Globus pallidus (tissue), 1 donor: ENCODE measurements around the gene ADAMTS16.

Experiments
- DNase-seq: peaks from one replicate; pipeline ENCODE4 v3.0.0-alpha.2; 2015; ENCODE audit warnings: low spot score

The ADAMTS16 gene

DNA sequence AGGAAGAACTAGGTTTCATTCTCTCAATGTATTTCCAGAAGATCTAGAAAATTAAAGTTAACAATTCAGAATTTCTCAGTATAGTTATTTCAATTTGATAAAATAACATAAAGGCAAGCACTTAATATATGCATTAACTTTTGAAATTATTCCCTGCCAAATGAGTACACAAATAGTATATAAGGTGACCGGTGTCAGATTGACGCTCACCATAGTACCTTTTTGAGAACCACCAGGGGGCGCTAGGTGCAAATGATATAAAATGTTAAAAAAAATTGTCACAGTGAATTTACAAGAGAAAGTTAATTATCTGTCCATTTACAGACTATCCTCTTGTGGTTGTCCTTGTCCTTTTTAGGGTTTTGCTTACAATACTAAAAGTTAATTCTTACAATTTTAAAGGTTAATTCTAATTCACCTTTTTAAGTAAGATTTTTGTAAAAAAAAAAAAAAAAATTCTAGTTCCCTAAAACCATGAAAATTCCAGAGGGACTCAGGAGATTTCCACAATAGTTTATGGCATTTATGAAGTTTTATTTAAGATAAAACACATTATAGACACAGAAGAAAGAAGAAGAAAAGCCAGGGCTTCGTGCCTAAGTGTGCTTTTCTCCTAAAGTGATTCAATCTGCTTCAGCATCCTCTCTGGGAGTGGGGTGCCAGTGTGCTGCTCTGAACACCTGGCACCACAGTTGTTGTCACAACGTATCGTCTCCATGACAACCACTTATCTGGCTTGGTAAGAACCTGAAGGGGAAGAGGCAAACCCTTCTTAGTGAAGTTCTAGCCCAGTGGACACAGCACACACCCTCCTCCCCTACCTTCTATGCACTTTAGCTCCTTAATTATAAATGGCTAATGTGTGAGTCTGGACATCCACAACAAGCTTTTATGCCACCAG lies 1.7 kb downstream of the ADAMTS16 start:
- peak; percentile 52 for DNase-seq

DNA sequence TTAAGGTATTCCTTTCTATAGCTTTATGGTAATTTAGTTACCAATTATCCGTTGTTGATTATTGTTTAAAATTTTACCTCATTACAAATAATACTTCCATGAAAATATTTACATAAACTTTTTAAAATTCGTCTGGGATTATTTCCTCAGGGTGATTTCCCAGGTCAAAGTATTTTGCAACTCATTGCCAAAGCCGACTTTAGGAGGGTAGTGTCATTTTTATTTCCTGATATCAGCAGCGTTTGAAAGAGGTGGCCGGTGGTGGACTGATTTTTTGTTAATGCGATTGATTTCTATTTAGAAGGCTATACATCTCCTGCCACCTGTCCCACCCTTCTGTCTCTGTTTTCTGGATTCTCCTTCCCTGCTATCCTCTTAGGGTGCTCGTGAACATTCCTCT lies 4.3 kb downstream of the ADAMTS16 start:
- DNase-seq = no peak

DNA sequence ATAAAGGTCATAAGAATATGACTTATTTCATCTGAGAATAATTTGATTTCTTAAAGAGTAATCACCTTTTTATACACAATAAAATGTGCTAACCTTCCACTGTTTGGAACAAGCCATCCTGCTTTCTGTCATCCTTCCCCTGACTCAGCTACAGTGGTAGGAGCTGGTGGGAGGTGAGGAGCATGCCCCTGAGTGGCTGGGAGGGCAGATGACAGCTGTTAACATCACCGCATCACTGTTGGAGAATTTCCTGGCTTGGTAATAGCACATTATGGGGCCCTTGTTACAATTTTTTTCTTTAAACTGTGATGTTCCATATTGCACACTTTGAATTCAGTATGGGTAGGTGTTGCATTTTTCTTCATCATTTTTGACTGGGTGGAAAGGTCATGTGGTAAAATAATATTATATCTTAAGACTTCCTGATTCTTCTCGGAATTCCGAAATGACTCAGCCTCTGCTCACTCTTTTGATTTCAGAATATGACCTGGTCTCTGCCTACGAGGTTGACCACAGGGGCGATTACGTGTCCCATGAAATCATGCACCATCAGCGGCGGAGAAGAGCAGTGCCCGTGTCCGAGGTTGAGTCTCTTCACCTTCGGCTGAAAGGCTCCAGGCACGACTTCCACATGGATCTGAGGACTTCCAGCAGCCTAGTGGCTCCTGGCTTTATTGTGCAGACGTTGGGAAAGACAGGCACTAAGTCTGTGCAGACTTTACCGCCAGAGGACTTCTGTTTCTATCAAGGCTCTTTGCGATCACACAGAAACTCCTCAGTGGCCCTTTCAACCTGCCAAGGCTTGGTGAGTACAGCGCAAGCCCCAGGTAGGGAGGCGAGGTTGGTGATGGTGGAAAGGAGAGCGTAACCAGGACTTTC lies 5.8 kb downstream of the ADAMTS16 start:
- DNase-seq = no peak

DNA sequence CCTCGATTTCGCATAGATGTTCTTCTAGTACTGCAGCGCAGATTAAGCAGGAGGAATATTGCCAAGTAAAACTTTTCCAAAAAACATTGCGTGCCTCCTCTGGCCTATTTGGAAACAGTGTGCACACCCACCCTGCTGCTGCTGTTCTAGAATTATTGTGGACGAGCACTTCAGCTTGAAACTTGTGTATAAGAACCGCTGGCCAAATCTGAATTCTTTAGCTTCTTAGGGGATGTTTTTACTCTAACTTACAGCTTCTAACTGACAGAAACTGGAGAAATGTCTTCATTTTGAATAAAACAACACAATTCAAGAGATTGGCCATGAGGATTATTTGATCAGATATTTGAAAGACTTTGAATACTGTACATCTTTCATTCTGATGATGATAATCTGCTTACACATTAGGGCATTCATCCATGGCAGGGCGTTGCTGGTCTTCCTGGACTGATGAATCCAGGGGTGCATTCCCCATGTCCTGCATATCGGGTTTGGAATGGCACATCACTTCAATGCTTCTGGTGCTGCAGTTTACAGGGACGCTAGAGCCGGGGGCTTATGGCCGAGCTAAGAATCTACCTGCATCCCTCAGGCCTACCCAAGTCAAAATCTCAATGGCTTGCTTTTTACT lies 6.5 kb downstream of the ADAMTS16 start:
- no peak for DNase-seq

DNA sequence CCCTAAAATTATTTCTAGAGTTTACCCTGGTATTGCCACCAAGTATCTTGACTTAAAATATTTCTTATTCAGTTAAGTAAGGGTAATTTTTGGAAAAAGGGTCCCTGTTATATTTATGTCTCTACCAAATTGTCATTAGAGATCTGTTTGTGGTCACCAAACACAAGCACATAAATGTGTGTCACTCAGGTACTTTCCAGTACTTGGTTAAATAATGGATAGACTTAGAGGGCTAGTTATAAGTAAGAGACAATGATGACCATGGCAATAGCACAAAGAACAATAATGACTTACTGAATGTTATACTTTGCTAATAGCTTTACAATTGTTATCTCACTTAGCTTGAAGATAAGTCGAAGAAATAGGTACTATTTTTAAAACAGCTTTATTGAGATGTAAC lies 9.0 kb downstream of the ADAMTS16 start:
- no peak for DNase-seq

DNA sequence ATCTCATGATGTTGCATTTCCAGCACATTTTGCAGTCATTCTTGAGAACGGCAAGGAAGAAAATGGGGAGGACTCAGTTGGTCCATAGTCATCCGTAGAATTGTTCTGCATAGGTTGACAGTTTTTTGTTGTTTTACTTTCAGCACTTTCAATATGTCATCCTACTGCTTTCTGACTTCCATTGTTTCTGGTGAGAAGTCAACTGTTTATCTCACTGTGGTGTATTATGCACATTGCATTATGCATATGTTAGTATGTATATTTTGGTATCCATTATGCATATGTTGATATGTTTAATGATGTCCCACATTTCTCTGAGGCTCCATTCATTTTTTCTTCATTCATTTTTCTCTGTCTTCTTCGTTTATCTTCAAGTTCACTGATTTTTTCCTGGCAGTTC lies 10.5 kb downstream of the ADAMTS16 start:
- no peak for DNase-seq

DNA sequence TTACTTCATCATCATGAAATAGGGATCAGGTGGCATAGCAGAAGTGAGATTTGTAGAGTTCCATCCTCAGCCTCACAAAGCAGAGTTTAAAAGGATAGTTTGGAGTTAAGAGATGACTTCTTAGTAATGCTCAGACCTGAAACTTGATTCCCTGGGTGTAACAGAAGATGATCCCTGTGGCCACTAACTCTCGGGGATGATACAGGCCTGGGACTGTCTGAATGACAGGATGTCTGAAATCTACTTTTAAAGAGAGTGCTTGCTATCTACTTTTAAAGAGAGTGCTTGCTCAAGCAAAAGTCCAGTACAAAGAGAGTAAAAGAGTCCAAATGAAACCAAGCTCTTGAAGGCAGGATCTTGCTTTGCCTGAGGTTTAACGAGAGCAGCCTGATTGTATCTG lies 14.6 kb downstream of the ADAMTS16 start:
- no peak for DNase-seq

DNA sequence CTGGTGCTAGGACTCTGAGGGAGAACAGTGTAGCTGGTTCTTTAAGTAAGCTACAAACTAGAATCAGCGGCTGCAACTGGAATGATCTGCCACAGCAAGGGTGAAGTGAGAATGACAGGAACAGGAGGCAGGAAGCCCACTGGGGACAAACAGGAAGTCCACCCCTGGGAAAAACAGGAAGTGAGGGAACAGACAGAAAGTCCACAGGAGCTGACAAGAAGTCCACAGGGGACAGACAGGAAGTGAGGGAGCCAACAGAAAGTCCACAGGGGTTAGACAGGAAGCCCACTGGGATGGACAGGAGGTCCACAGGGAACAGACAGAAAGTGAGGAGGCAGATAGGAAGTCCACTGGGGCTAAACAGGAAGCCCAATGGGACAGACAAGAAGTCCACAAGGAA lies 15.5 kb downstream of the ADAMTS16 start:
- no peak for DNase-seq

DNA sequence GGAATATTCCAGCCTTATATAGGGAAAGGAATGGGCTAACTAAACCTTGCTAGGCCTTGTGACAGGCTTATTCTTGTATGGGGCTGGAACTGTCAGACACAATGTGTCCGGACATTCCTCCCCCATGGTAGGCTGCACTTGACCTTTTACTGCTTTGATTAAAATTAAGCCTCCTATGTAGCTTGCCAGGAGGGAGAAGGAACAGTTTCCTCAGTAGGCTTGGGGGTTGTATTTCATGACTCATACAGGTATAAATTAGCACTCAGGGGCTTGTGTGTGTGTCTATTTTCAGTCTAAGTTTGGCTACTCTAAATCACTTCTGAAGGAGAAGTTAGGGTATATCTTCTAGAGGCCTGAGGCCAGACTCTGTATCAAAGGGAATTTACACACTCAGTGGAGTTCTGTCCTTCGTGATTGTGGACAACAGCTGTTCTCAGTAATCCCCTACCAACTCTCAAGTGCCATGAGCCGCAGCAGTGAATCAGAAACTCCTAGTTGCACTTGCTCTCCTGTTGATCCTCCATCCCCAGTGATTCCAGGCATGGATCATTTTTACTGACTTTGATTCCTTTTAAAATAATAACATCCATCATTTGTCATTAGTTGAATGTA lies 16.4 kb downstream of the ADAMTS16 start:
- no peak for DNase-seq

DNA sequence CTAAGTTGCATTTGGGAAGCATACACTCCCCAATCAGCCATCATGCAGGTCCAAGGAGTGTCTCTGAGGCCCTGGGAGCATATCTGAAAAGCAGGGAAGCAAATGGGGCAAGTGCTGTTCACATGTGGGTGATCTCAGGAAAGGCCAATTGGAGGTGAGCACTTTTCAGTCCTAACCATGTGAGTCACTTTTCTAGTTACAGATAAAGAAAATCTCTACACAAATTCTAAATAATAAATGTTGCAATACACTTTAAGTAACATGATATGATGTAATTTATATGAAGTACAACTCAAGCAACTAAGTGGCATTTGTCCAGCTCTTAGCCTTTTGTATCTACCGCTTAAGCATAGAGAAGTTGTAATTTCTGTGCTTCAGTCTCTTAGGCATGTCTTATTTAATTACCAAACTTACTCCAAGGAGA lies 18.4 kb downstream of the ADAMTS16 start:
- no peak for DNase-seq

DNA sequence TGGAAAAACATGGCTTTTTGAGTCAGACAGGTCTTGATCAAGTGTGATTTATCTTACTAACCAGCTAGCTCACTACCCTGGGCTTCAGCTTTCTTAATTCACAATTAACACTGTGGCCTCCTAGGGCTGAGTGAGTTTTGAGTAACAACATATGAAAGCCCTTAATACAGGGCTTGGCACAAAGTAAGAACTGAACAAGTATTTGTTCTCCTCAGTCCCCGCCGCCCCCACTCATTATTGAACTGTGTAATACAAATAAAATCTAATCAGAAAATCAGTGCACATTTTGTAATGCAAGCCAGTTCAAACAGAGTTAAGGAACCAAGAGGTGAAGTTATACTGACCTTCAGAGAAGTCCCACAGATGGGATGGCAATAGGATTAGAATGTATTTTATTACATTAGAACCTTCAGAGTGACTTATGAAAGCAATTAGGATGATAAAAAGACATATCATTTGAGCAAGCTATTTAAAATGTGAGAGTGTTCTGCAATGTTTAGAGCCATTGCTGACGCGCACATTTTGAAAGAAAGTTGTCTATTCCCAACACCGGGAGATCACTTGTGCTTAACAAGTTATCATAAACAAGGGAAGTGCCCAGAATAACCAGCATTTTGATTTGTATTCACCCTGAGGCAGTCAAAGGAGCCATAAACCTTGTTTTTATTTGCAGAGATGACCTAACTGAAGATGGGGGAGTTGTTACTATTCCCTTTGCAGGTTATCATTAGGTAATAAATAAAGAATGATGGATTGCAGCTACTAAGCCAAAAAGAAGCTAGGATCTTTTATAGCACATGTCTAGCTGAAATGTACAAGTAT lies 19.4 kb downstream of the ADAMTS16 start:
- DNase-seq = no peak

DNA sequence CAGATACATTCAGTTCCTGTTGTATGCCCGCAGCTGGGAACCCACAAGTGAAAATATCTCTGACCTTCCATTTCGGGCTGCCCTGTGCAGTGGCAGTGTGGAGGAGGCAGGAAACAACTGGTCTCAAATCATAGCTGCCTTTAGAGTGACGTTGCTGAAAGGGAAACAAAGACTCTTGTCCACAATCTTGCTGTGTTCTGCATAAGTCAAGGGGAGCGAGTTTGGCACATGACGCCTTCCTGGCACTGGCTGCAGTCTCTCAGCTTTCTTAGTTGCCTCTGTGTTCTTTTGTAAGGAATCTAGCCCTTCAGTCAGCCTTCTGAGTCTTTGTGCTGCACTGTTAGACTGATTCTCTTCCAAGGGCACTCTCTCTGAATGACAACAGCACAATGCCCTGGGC lies 24.0 kb downstream of the ADAMTS16 start:
- DNase-seq = no peak

DNA sequence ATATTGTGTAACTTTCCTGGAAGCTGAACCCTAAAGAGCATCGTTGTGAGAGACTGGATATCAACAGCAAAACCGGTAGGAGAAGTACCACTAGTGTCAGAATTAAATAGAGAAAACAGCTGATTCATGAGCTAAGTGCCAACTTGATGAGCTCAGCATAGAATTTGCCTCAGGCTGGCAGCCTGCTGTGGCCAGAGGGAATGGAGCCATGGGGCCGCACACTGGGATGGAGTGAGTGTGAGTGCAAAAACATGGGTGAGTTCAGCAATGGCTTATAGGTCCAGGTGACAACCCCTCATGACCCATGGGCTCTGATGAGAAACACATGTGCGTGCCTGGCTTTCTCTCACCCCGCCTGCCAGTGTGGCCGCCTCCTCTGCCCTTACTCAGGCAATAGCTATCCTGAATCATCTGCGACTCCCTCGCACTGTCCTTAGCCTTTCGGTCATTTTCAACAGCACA lies 25.4 kb downstream of the ADAMTS16 start:
- DNase-seq = no peak

DNA sequence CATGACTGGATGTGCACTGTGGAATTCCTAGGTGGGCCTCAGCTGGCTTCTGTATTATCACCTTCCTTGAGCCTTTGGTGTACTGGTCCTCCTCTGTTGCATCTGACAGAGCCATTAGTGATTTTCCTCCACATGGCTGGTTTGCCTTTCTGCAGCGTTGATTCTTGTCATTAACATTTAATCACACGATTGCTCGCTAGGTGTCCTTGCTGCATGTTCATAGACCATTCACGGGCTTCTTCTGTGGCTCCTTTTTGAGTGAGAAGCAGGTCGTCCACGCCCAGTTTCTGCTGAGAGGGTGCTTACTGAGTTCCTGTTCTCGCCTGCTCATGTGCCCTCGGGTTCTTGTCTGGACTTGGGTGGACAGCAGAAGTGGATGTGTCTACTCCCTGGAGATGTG lies 29.3 kb downstream of the ADAMTS16 start:
- DNase-seq = no peak

DNA sequence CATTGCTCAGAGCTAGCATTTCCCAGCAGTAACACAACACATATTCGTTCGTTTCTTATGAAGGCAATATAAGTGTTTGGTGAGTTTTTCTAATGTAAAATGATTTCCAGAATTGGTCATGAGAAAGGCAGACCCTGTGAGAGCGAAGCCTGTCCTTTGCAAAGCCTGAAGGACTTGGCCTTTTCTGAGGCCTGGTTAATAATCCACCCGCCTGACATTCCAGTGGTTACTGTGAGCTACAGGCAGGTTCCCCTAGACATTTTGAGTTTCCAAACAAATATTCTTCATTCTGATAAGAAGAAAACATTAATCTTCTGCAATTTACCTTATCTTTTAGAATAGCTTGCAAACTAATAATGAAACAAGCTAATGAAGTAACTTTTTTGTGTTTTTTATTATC lies 38.0 kb downstream of the ADAMTS16 start:
- no peak for DNase-seq

DNA sequence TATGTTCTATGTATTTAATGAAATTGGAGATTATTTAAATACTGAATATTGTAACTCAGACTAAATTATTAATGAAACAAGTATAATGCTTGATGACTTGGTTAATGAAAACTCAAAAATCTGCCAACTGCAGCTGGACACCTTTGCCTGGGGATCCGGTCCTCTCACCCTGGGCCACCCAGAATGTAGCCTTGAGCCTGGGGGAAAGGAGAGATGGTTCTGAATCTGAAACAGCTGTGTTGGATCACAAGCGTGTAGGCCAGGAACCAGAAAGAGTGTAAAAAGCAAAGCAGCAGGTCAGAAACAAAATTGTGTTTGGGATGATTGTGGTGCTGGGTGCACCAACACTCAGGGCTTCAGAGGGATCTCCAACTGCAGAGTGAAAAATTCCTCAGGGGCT lies 38.5 kb downstream of the ADAMTS16 start:
- no peak for DNase-seq

DNA sequence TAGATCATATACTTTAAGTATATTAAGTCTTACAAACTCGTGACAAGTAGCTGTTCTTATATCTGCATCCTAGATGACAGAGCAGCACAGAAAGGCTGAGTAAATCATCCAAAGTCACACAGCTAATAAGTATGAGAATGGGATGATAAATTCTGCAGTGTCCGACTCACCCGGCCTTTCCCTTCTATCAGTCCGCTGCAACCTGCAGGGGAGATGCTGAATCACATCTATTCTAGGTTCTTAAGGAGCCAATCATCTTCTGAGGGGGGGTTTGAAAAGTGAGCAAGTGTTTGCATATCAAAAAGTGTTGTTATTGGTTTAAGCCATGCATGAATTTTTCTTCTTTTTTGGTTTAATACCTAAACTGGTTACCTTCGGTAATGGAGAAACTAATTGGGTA lies 38.9 kb downstream of the ADAMTS16 start:
- no peak for DNase-seq

DNA sequence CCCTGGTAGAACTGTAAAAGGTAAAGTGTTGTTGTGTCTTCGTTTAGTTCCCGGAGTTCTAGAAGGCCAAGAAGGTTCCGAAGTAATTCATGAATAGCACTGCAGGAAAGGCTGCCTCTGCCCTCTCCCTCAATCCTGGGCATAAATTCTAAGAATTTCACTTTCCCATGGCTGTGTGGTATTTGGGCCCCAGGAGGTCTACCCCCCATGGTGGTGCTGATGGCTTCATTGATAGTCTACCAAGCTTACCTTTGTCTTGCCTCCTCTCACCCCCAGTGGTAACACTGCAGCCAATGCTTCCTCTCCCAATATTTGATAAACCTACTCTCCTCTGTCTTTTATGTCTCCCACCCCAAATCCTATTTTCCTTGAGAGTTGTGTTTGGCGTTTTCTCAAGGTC lies 39.5 kb downstream of the ADAMTS16 start:
- DNase-seq = no peak

DNA sequence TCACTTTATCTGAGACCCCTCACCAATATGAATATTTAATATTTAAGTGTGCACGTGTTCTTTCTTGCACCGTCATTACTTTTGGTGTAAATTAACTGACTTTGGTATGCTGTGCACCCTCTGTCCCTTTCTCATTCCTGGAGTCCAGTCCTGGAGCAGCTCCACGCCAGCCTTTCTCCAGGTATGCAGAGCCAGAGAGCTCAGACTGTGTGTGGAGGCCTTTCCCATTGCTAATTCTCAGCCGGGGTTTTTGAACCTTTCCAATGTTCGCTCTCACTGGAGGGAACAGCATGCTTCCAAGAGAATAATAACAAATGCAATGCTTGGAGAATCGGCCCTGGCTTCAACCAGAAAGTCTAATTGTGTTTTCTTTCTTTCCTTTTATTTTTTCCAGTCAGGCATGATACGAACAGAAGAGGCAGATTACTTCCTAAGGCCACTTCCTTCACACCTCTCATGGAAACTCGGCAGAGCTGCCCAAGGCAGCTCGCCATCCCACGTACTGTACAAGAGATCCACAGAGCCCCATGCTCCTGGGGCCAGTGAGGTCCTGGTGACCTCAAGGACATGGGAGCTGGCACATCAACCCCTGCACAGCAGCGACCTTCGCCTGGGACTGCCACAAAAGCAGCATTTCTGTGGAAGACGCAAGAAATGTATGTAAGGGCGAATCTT lies 41.7 kb downstream of the ADAMTS16 start:
- no peak for DNase-seq

DNA sequence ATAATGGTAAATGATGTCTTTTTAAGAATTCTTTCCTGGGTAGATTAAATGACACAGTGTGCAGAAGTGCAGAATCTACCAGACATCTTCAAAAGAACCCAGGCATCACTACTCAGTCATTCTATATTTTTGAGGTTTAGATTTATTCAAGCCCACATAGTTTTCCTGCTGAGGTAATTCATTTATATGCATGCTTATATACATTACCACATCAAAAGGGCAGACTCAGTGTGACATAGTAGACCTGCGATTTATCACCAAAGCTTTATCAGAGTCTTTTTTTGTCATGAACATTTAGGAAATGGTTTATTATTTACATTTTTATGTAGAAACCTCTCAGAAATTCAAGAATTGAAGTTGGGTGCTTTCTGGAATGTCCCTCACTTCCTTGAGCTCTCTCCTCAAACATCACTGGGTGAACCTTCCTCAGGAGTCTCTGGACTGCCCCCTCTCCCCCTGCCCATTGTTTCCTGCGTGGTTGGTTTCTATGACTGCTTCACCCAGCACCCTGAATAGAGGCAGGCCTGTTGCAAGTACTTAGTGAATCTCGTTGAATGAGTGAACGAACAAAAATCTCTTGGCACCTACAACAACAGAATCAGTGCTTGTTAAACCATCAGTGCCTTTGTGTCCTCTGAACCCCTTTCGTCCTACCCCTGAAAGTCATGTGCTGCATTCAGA lies 42.5 kb downstream of the ADAMTS16 start:
- DNase-seq = no peak
